ENCODE data around the gene ARPP21. TPM values are rescaled to one million over a fixed set of nuclear protein-coding genes. Genes with fewer than 3 reads are reported as not detected.

ARPP21 gene
- total RNA-seq, 1 experiment from 2014 or later = not detected

- Histone ChIP-seq H3K4me3 (no peak overlapping the region), H3K27ac (no peak overlapping the region), H3K4me1 (replicated peaks) (no peaks in the 10 kb centered on the region), H3K27me3 (replicated peaks) (0 out of 2 replicates have a peak, but pooled peaks cover 3% of the 10 kb centered on the region), H3K36me3 (no peaks in the 10 kb centered on the region), H3K9me3 (replicated peaks) (no peaks in the 10 kb centered on the region)
- no peak for DNase-seq (ENCODE audit: low read depth in 1 of 2, low spot score in 2 of 2)
Observed at GRCh38 chr3:35739964-35740527, 100.7 kb downstream of the ARPP21 start.

- no peak for DNase-seq (ENCODE audit: low read depth in 1 of 2, low spot score in 2 of 2)
- Histone ChIP-seq H3K27me3 (replicated peaks) (0 out of 2 replicates have a peak, but pooled peaks cover 5% of the 10 kb centered on the region), H3K4me1 (replicated peaks) (no peaks in the 10 kb centered on the region), H3K27ac (no peak overlapping the region), H3K36me3 (no peaks in the 10 kb centered on the region), H3K9me3 (replicated peaks) (no peaks in the 10 kb centered on the region), H3K4me3 (no peak overlapping the region)
Observed at GRCh38 chr3:35743218-35743617, 103.9 kb downstream of the ARPP21 start.

- H3K27ac ChIP-seq = no peak overlapping the region
- no peaks in the 10 kb centered on the region for H3K4me1 ChIP-seq (replicated peaks)
- H3K4me3 ChIP-seq = no peak overlapping the region
- no peak for DNase-seq (ENCODE audit: low read depth in 1 of 2, low spot score in 2 of 2)
- no peaks in the 10 kb centered on the region for H3K36me3 ChIP-seq
- H3K9me3 ChIP-seq (replicated peaks) = no peaks in the 10 kb centered on the region
- H3K27me3 ChIP-seq (replicated peaks) = 0 out of 2 replicates have a peak, but pooled peaks cover 5% of the 10 kb centered on the region
Observed at GRCh38 chr3:35744419-35744818, 105.1 kb downstream of the ARPP21 start.

- Histone ChIP-seq H3K27ac (no peak overlapping the region), H3K9me3 (replicated peaks) (no peaks in the 10 kb centered on the region), H3K36me3 (no peaks in the 10 kb centered on the region), H3K27me3 (replicated peaks) (0 out of 2 replicates have a peak, but pooled peaks cover 5% of the 10 kb centered on the region), H3K4me3 (no peak overlapping the region), H3K4me1 (replicated peaks) (no peaks in the 10 kb centered on the region)
- no peak for DNase-seq (ENCODE audit: low read depth in 1 of 2, low spot score in 2 of 2)
Observed at GRCh38 chr3:35745351-35745750, 106.0 kb downstream of the ARPP21 start.

DNA sequence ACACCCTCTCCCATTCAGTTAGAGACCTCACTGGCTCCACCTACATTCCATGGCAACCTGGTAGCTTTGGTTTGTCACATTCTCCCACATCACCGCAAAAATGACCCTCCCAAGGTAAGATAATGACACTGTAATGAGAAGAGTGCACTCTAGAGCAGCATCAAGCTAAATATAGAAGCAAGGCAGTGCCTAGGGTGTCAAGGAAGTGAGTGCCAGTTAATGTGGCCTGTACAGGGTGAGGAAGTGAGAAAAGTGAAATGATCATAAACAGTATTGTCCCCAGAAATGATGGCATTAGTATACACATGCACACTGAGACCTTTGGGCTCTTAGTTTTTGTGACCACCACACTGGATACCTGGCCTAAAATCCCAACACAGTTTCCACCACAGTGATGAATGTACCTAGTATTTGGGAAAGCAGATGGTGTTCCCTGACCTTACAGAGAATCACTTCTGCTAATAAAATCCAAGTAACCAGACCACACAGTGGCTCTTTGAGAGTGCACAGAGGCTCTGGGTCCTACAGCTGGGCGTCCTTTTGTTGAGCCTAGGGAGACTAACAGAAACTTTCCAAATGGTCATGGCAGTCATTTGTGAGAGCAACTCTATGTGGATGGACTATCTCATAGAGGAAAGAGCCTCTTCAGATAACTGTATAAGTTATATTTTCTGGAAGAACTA lies 106.6 kb downstream of the ARPP21 start:
- Histone ChIP-seq H3K27ac (no peak overlapping the region), H3K9me3 (replicated peaks) (no peaks in the 10 kb centered on the region), H3K4me3 (no peak overlapping the region), H3K36me3 (no peaks in the 10 kb centered on the region), H3K4me1 (replicated peaks) (no peaks in the 10 kb centered on the region), H3K27me3 (replicated peaks) (0 out of 2 replicates have a peak, but pooled peaks cover 5% of the 10 kb centered on the region)
- DNase-seq (ENCODE audit: low read depth in 1 of 2, low spot score in 2 of 2) = no peak

GRCh38 chr3:35746492-35746891 lies 107.2 kb downstream of the ARPP21 start:
- no peak overlapping the region for H3K4me3 ChIP-seq
- DNase-seq (ENCODE audit: low read depth in 1 of 2, low spot score in 2 of 2) = no peak
- H3K27me3 ChIP-seq (replicated peaks) = 0 out of 2 replicates have a peak, but pooled peaks cover 5% of the 10 kb centered on the region
- H3K9me3 ChIP-seq (replicated peaks) = no peaks in the 10 kb centered on the region
- no peaks in the 10 kb centered on the region for H3K36me3 ChIP-seq
- H3K27ac ChIP-seq = no peak overlapping the region
- no peaks in the 10 kb centered on the region for H3K4me1 ChIP-seq (replicated peaks)

- no peaks in the 10 kb centered on the region for H3K9me3 ChIP-seq (replicated peaks)
- H3K4me3 ChIP-seq = no peak overlapping the region
- no peaks in the 10 kb centered on the region for H3K4me1 ChIP-seq (replicated peaks)
- H3K27ac ChIP-seq = no peak overlapping the region
- DNase-seq (ENCODE audit: low read depth in 1 of 2, low spot score in 2 of 2) = no peak
- H3K36me3 ChIP-seq = no peaks in the 10 kb centered on the region
- H3K27me3 ChIP-seq (replicated peaks) = 0 out of 2 replicates have a peak, but pooled peaks cover 5% of the 10 kb centered on the region
Observed at GRCh38 chr3:35748144-35748543, 108.8 kb downstream of the ARPP21 start.

- Histone ChIP-seq H3K27ac (no peak overlapping the region), H3K4me3 (no peak overlapping the region), H3K36me3 (no peaks in the 10 kb centered on the region), H3K9me3 (replicated peaks) (no peaks in the 10 kb centered on the region), H3K27me3 (replicated peaks) (no peaks in the 10 kb centered on the region), H3K4me1 (replicated peaks) (no peaks in the 10 kb centered on the region)
- no peak for DNase-seq (ENCODE audit: low read depth in 1 of 2, low spot score in 2 of 2)
Observed at GRCh38 chr3:35751207-35751606, 111.9 kb downstream of the ARPP21 start.

- Histone ChIP-seq H3K4me3 (no peak overlapping the region), H3K9me3 (replicated peaks) (no peaks in the 10 kb centered on the region), H3K4me1 (replicated peaks) (no peaks in the 10 kb centered on the region), H3K36me3 (no peaks in the 10 kb centered on the region), H3K27ac (no peak overlapping the region), H3K27me3 (replicated peaks) (no peaks in the 10 kb centered on the region)
- no peak for DNase-seq (ENCODE audit: low read depth in 1 of 2, low spot score in 2 of 2)
Observed at GRCh38 chr3:35757991-35758757, 118.8 kb downstream of the ARPP21 start.

DNA sequence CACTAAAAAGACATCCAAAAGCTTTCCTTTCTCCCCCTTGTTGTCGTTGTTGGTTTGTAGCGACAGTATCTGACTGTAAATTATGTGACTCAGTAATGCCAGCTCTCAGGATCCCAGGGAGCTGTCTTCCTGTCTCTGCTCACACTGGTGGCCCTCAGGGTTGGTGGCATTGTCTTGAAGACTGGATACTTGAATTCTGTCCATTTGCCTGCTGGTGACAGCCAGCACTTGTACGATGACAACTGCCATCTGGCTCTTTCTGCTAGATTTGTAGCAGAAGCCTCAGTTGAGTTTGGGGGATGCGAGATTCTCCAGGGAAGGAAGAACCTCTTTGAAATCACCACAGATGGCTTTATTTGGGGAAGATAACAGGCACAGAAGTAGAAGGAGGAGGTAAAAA lies 120.8 kb downstream of the ARPP21 start:
- H3K27ac ChIP-seq = no peak overlapping the region
- no peak overlapping the region for H3K4me3 ChIP-seq
- no peaks in the 10 kb centered on the region for H3K27me3 ChIP-seq (replicated peaks)
- no peaks in the 10 kb centered on the region for H3K36me3 ChIP-seq
- DNase-seq (ENCODE audit: low read depth in 1 of 2, low spot score in 2 of 2) = no peak
- H3K9me3 ChIP-seq (replicated peaks) = no peaks in the 10 kb centered on the region
- no peaks in the 10 kb centered on the region for H3K4me1 ChIP-seq (replicated peaks)

GRCh38 chr3:35761311-35761710 lies 122.0 kb downstream of the ARPP21 start:
- no peaks in the 10 kb centered on the region for H3K9me3 ChIP-seq (replicated peaks)
- H3K4me1 ChIP-seq (replicated peaks) = no peaks in the 10 kb centered on the region

GRCh38 chr3:35772381-35773015 lies 133.2 kb downstream of the ARPP21 start:
- H3K27ac ChIP-seq = no peak overlapping the region
- no peak for DNase-seq (ENCODE audit: low read depth in 1 of 2, low spot score in 2 of 2)

More at GRCh38 chr3:35761311-35761710, 122.0 kb downstream of the ARPP21 start:
- Histone ChIP-seq H3K36me3 (no peaks in the 10 kb centered on the region), H3K27me3 (replicated peaks) (no peaks in the 10 kb centered on the region), H3K27ac (no peak overlapping the region), H3K4me3 (no peak overlapping the region)
- no peak for DNase-seq (ENCODE audit: low read depth in 1 of 2, low spot score in 2 of 2)

GRCh38 chr3:35773417-35773816 lies 134.1 kb downstream of the ARPP21 start:
- Histone ChIP-seq H3K27me3 (replicated peaks) (no peaks in the 10 kb centered on the region), H3K9me3 (replicated peaks) (no peaks in the 10 kb centered on the region), H3K4me1 (replicated peaks) (no peaks in the 10 kb centered on the region), H3K36me3 (no peaks in the 10 kb centered on the region), H3K4me3 (no peak overlapping the region), H3K27ac (no peak overlapping the region)
- DNase-seq (ENCODE audit: low read depth in 1 of 2, low spot score in 2 of 2) = no peak

More at GRCh38 chr3:35772381-35773015, 133.2 kb downstream of the ARPP21 start:
- no peaks in the 10 kb centered on the region for H3K9me3 ChIP-seq (replicated peaks)
- no peaks in the 10 kb centered on the region for H3K4me1 ChIP-seq (replicated peaks)
- H3K36me3 ChIP-seq = no peaks in the 10 kb centered on the region
- no peaks in the 10 kb centered on the region for H3K27me3 ChIP-seq (replicated peaks)
- no peak overlapping the region for H3K4me3 ChIP-seq

Data from SJSA1 (cell line).